NCI-H1417 (cell line): ENCODE measurements around the gene ONECUT1.

Source experiments
- DNase-seq, 3 experiments: peaks; one replicate each; lab custom pipeline; 2025; lab: John Stamatoyannopoulos, UW

The ONECUT1 gene

GRCh38 chr15:52731732-52732470 is 58.2 kb downstream of the ONECUT1 start:
- DNase-seq = no peak

GRCh38 chr15:52731004-52731403 is 59.1 kb downstream of the ONECUT1 start:
- DNase-seq = no peak

- DNase-seq = no peak
These were observed 59.5 kb downstream of the ONECUT1 start for GRCh38 chr15:52730594-52730993.

- DNase-seq = peak in 1 of 3 experiments; percentile 2
These were observed 60.0 kb downstream of the ONECUT1 start for GRCh38 chr15:52730173-52730572.

- no peak for DNase-seq
These were observed 61.2 kb downstream of the ONECUT1 start for GRCh38 chr15:52728899-52729298.

GRCh38 chr15:52727815-52728214 is 62.3 kb downstream of the ONECUT1 start:
- DNase-seq = peak in 2 of 3 experiments; percentile 2 to 39

- DNase-seq = no peak
These were observed 63.9 kb downstream of the ONECUT1 start for GRCh38 chr15:52726195-52726594.

- no peak for DNase-seq
These were observed 71.6 kb downstream of the ONECUT1 start for GRCh38 chr15:52718551-52718950.

- no peak for DNase-seq
These were observed 72.2 kb downstream of the ONECUT1 start for GRCh38 chr15:52717924-52718323.

GRCh38 chr15:52717481-52717880 is 72.7 kb downstream of the ONECUT1 start:
- DNase-seq = no peak

- DNase-seq = no peak
These were observed 73.6 kb downstream of the ONECUT1 start for GRCh38 chr15:52716536-52716935.

GRCh38 chr15:52715411-52715810 is 74.7 kb downstream of the ONECUT1 start:
- no peak for DNase-seq

GRCh38 chr15:52714968-52715367 is 75.2 kb downstream of the ONECUT1 start:
- DNase-seq = no peak

GRCh38 chr15:52710708-52711389 is 79.3 kb downstream of the ONECUT1 start:
- no peak for DNase-seq

GRCh38 chr15:52710050-52710707 is 80.0 kb downstream of the ONECUT1 start:
- DNase-seq = no peak

- peak; percentile 2 to 60 (median 23) for DNase-seq
These were observed 80.8 kb downstream of the ONECUT1 start for GRCh38 chr15:52709187-52709981.
